ENCODE data around the gene TAS1R3.
"Not testable (repeated sequence)": the region's sequence is repeated elsewhere in the genome, so short reads cannot be mapped to it uniquely, and the experiment has no call there.

The TAS1R3 gene

GRCh38 chr1:1366699-1367066 is 35.6 kb downstream of the TAS1R3 start:
- DNase-seq (ENCODE audit: low read depth in 2 of 2, low spot score in 1 of 2): no peak

- no peak for DNase-seq (ENCODE audit: low read depth in 2 of 2, low spot score in 1 of 2)
Observed at GRCh38 chr1:1367315-1367714, 36.2 kb downstream of the TAS1R3 start.

DNA sequence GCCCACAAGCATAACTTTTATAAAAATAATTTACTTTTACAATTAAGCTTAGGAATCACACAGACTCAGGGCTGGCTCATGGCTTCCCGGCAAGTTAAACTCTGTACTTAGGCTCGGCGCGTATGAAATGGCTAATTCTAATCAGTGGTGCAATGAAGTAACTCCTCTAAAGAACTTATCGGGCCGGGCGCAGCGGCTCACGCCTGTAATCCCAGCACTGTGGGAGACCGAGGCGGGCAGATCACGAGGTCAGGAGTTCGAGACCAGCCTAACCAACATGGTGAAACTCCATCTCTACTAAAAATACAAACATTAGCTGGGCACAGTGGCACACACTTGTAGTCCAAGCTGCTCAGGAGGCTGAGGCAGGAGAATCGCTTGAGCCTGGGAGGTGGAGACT is 39.0 kb downstream of the TAS1R3 start:
- not testable (repeated sequence) for DNase-seq (ENCODE audit: low read depth in 2 of 2, low spot score in 1 of 2)

- no peak for DNase-seq (ENCODE audit: low read depth in 2 of 2, low spot score in 1 of 2)
Observed at GRCh38 chr1:1370771-1371300, 39.8 kb downstream of the TAS1R3 start.

DNA sequence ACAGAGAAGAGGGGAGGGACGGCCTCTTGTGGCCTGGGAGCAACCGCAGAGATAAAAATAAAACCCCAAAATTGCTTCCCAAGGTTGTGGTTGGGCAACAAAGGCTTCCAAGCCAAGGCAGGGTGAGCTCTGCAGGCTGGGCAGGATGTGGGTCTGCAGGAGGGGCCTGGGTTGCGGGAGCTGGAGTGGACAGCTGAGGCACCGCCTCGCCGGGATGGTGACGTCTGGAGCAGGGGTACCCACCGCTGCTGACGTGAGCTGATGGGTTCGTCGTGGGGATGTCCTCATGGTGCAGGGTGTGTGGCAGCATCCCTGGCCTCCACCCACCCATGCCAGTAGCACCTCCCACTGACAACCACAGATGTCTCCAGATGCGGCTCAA is 40.3 kb downstream of the TAS1R3 start:
- DNase-seq (ENCODE audit: low read depth in 2 of 2, low spot score in 1 of 2): peak in 1 of 2 donors; percentile 19

GRCh38 chr1:1371746-1372711 is 40.9 kb downstream of the TAS1R3 start:
- DNase-seq (ENCODE audit: low read depth in 2 of 2, low spot score in 1 of 2): peak; percentile 53 to 62

- no peak for DNase-seq (ENCODE audit: low read depth in 2 of 2, low spot score in 1 of 2)
Observed at GRCh38 chr1:1373051-1373814, 42.2 kb downstream of the TAS1R3 start.

- no peak for DNase-seq (ENCODE audit: low read depth in 2 of 2, low spot score in 1 of 2)
Observed at GRCh38 chr1:1373815-1374588, 42.9 kb downstream of the TAS1R3 start.

GRCh38 chr1:1374589-1374928 is 43.5 kb downstream of the TAS1R3 start:
- DNase-seq (ENCODE audit: low read depth in 2 of 2, low spot score in 1 of 2): no peak

- DNase-seq (ENCODE audit: low read depth in 2 of 2, low spot score in 1 of 2): peak; percentile 85 to 93
Observed at GRCh38 chr1:1374929-1375662, 44.0 kb downstream of the TAS1R3 start, which contains the start of gene AURKAIP1. Gene AURKAIP1 (minus strand): TSS chr1:1375207. CDS start chr1:1374756, 451 bp downstream.

DNA sequence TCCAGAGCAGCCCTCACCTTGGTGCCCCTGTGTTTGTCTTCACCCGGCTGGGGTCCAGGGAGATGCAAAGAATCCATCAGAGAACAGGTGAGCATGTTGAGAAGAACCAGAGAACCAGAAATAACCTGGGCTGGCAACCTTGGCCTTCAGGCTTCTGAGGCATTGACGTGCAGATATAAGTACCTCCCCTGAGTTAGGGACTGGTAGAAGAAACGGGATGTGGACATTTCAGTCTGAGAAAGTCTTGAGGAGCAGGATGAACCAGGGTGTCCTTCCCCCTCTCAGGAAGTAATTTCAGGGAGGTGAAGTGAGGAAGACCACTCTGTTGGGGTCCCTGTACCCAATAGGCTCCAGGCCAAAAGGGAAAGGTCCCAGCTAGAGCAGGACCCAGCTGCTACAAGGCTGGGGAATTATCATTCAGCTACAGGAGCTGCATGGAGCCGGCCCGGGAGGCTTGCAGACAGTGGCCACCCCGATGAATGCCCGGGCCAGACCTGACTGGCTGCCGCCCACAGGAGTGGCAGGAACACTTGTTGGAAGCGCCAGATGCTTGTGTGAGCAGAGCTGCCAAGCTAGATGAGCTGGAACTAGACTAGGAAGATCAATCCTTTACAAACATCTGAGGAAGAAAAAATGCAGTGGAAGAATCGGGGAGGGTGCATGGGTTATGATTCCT is 45.6 kb downstream of the TAS1R3 start:
- DNase-seq (ENCODE audit: low read depth in 2 of 2, low spot score in 1 of 2): no peak

DNA sequence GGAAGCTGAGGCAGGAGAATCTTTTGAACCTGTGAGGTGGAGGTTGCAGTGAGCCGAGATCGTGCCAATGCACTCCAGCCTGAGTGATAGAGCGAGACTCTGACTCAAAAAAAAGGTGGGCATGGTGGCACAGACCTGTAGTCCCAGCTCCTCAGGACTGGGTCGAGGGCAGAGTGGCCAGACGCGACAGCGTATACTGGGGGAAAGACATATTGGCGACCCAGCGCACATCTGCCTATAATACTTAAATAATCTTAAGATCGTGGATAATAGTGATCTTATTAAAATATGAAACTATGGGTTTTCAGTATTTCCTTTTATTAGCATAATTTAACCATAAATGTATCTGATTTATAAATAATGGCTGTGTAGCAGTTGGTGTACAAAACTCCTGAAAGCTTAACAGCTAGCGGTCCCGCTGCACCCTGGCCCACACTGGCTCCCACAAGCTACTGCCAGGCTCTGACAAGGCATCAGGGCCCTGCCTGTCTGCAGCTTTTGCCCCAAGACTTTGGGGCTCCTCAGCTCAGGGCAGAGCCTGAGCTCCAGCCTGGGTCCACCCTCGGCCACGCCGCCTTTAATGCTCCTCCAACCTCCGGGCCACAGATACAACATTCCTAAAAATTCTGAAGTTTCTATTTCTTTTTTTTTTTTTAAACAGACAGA is 46.6 kb downstream of the TAS1R3 start:
- DNase-seq (ENCODE audit: low read depth in 2 of 2, low spot score in 1 of 2): no peak

GRCh38 chr1:1380860-1381259 is 49.8 kb downstream of the TAS1R3 start:
- DNase-seq (ENCODE audit: low read depth in 2 of 2, low spot score in 1 of 2): no peak

DNA sequence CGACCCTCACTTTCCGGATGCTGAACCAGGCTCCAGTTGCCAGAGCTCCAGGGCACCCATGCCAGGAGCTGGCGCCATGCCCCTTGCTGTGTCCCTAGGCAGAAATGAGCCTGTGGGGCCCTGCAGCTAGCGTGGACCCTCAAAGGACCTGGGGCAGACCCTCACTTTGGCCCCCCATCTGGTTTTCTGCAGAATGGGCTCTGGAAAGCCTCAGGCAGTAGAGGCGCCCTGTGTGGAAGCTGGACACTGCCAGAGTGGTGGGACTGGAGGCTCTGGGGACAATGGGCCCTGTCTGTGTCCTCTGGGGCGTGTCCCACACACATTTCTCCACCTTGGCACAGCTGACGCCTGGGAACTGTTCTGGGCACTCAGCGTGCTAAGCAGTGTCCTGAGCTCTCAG is 50.2 kb downstream of the TAS1R3 start:
- DNase-seq (ENCODE audit: low read depth in 2 of 2, low spot score in 1 of 2): no peak

All from stimulated activated CD8-positive, alpha-beta memory T cell treated with anti-CD3 and anti-CD28 coated beads, Interleukin-4, amount 100 ng/mL, for 4 hours (primary cell).